T-helper 1 cell treated with Interleukin-12 subunit alpha and Interleukin-12 subunit beta and Interleukin-4 antibody, amounts not matched to agents 30 μg/mL and 1 μg/mL, for 36 hours (primary cell): ENCODE measurements around the gene PTPRQ.

Experiments
- H3K27ac Mint-ChIP-seq: one replicate; pipeline ENCODE4 v1.8.0; 2021; ENCODE audit warnings: mild to moderate bottlenecking, mixed read lengths
- H3K27me3 Mint-ChIP-seq: one replicate; pipeline ENCODE4 v1.8.0; 2021; ENCODE audit warnings: low read depth, mixed read lengths
- H3K36me3 Mint-ChIP-seq: one replicate; pipeline ENCODE4 v1.8.0; 2021; ENCODE audit warnings: low read depth, mixed read lengths
- H3K4me1 Mint-ChIP-seq: one replicate; pipeline ENCODE4 v1.8.0; 2021; ENCODE audit warnings: low read depth, mixed read lengths
- H3K4me3 Mint-ChIP-seq: one replicate; pipeline ENCODE4 v1.8.0; 2021; ENCODE audit warnings: mild to moderate bottlenecking, moderate library complexity, mixed read lengths
- H3K9me3 Mint-ChIP-seq: one replicate; pipeline ENCODE4 v1.8.0; 2021; ENCODE audit warnings: mixed read lengths

The PTPRQ gene

GRCh38 chr12:80717856-80718255 lies 273.8 kb downstream of the PTPRQ start:
- Mint-ChIP-seq H3K27ac (no peak overlapping the region), H3K4me3 (no peak overlapping the region), H3K36me3 (no peaks in the 10 kb centered on the region), H3K27me3 (peaks cover 46% of the 10 kb centered on the region), H3K4me1 (no peaks in the 10 kb centered on the region), H3K9me3 (no peaks in the 10 kb centered on the region)

- H3K4me3 Mint-ChIP-seq = no peak overlapping the region
- no peaks in the 10 kb centered on the region for H3K36me3 Mint-ChIP-seq
- H3K27ac Mint-ChIP-seq = no peak overlapping the region
- H3K27me3 Mint-ChIP-seq = peaks cover 24% of the 10 kb centered on the region
- H3K9me3 Mint-ChIP-seq = no peaks in the 10 kb centered on the region
- H3K4me1 Mint-ChIP-seq = no peaks in the 10 kb centered on the region
Measured at GRCh38 chr12:80720516-80720915, 276.5 kb downstream of the PTPRQ start.

GRCh38 chr12:80721326-80721725 lies 277.3 kb downstream of the PTPRQ start:
- Mint-ChIP-seq H3K27ac (no peak overlapping the region), H3K27me3 (peaks cover 16% of the 10 kb centered on the region), H3K4me1 (no peaks in the 10 kb centered on the region)

More at GRCh38 chr12:80721326-80721725, 277.3 kb downstream of the PTPRQ start:
- Mint-ChIP-seq H3K4me3 (no peak overlapping the region), H3K9me3 (no peaks in the 10 kb centered on the region), H3K36me3 (no peaks in the 10 kb centered on the region)
